SKM-1 treated with dmso at 0.1 percent for 144 hours (cell line): ENCODE results near the gene PTPRG.

Experiments
- DNase-seq: peaks from one replicate; lab custom pipeline; 2025; ENCODE audit not compliant: unreplicated experiment; lab: John Stamatoyannopoulos, UW

The PTPRG gene

GRCh38 chr3:62201438-62202035 is 640.2 kb downstream of the PTPRG start:
- peak; percentile 19 for DNase-seq

DNA sequence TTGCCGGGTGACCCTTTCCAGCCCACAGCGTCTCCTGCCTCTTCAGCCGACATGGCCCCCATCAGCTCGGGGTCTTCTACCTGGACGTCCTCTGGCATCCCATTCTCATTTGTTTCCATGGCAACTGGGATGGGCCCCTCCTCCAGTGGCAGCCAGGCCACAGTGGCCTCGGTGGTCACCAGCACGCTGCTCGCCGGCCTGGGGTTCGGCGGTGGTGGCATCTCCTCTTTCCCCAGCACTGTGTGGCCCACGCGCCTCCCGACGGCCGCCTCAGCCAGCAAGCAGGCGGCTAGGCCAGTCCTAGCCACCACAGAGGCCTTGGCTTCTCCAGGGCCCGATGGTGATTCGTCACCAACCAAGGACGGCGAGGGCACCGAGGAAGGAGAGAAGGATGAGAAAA is 641.8 kb downstream of the PTPRG start:
- DNase-seq = no peak

DNA sequence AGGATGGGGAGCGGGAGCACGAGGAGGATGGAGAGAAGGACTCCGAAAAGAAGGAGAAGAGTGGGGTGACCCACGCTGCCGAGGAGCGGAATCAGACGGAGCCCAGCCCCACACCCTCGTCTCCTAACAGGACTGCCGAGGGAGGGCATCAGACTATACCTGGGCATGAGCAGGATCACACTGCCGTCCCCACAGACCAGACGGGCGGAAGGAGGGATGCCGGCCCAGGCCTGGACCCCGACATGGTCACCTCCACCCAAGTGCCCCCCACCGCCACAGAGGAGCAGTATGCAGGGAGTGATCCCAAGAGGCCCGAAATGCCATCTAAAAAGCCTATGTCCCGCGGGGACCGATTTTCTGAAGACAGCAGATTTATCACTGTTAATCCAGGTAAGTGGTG is 642.2 kb downstream of the PTPRG start:
- DNase-seq = no peak

DNA sequence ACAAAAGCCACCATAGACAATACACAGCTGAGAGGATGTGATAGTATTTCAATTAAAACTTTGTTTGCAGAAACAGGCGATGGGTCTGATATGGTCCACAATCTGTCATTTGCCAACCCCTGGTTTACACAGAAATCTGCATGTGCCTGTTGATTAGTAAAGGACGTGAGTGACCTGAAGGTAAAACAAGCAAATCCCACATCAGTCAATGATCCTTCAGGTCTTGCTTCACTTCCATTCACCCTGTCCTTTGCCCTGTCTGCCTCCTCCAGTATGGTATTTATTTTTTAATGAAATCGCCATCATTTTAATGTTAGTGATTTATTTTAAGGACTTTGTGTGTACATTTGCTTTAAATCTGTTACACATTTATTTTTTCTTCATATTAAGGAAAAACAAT is 645.8 kb downstream of the PTPRG start:
- no peak for DNase-seq

- no peak for DNase-seq
Observed at GRCh38 chr3:62208385-62208784, 647.0 kb downstream of the PTPRG start.

DNA sequence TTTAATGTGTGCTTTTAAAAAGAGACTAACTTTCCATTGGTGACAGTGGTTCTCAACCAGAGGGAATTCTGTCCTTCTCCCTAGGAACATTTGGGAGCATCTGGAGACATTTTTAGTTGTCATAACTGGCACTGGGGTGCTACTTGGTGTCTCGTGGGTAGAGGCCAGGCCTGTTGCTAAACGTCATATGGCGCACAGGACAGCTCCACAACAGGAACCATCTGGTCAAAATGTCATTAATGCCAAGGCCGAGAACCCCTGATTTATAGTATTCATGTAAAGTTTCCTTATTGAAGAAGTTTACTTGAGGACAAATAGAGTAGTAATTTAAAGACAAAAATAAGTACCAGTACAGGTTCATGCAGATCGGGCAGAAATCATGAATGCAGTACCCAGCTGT is 647.7 kb downstream of the PTPRG start:
- no peak for DNase-seq

DNA sequence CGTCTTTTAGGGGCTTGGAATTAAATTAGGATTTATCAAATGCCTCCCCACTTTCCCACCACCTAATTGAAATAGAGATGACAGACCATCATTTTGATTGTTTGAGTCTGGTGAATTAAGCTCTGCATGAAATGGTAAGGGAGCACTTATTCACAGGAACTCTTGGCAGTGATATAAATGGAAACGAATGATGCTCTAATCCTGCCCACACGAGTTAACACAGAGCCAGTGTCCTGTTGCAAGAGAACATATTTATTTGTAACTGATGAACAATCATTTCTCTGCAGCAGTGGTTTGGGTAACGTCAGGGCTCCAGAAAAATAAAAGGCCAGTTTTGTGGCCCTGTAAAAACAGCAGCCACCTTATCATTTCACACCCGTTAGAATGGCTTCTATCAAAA is 648.6 kb downstream of the PTPRG start:
- DNase-seq = no peak

GRCh38 chr3:62211675-62212429 is 650.5 kb downstream of the PTPRG start:
- DNase-seq = no peak

DNA sequence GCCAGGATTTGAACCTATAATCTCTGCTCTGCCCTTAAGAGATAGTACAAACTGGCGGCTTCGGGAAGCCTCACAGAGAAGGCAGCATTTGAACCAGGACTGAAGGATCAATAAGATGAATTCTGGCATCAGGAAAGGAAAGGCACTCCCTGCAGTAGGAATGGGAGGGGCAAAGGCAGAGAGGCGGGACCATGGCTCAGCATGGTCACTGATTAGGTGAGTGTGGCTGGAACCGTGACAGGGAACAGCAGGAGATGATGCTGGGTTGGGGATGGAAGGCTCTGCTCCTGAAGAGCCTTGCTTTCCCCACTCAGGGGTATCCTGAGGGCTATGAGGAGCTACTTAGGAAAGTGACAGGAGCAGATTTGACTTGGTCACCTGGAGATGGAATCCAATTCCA is 653.5 kb downstream of the PTPRG start:
- DNase-seq = no peak

- DNase-seq = no peak
Observed at GRCh38 chr3:62220616-62221015, 659.2 kb downstream of the PTPRG start.

- DNase-seq = no peak
Observed at GRCh38 chr3:62225051-62225450, 663.7 kb downstream of the PTPRG start.

DNA sequence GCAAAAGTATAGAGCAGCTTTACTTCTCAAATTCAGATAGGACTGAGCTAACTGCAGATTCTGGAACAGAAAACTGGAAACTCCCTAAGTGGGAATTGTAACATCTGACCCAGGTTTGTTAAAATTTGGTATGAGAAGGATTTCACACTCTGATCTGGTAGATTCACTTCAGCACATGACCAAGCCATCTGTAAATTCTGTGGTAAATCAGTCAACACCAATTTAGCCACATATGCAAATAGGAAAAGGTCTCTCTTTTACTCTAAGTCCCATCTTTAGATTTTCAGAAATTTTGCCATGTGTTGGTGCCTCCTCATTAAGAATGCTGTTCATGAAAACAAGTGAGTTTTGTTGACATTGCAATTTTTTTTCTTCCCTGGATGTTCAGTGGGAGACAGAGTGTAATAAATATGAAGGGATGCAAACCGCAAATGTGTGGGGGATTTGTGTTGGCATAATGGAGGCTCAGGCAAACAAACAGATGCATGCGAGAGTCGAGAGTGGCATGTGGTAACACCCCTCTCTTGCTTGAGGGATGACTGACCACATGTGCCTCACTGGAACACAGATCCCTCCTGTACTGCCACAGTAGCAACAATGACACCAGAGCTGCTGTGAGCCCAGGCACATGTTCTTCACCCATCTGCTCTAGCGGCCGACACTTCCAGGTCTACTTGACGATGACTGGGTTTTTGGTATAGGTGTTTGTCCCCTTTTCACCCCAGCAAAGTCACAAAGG is 665.4 kb downstream of the PTPRG start:
- DNase-seq = no peak

DNA sequence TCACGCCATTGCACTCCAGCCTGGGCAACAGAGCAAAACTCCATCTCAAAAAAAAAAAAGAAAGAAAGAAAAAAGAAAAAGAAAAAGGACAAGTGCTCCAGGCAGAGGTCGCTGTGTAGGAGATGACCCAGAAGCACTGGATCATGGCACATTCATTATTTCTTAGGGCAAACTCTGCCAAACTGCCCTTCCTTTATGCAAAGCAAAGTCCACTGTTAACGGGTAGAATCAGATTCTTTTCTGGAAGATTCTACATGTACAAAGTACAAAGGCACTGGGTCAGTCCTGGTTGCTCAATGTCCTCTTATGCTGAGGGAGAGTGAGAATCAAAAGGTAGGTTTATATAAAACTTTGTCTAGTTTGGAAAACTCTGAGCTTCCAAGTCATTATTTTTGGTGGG is 667.1 kb downstream of the PTPRG start:
- DNase-seq = no peak

- DNase-seq = no peak
Observed at GRCh38 chr3:62229211-62229610, 667.8 kb downstream of the PTPRG start.

GRCh38 chr3:62229908-62230307 is 668.5 kb downstream of the PTPRG start:
- peak; percentile 13 for DNase-seq

DNA sequence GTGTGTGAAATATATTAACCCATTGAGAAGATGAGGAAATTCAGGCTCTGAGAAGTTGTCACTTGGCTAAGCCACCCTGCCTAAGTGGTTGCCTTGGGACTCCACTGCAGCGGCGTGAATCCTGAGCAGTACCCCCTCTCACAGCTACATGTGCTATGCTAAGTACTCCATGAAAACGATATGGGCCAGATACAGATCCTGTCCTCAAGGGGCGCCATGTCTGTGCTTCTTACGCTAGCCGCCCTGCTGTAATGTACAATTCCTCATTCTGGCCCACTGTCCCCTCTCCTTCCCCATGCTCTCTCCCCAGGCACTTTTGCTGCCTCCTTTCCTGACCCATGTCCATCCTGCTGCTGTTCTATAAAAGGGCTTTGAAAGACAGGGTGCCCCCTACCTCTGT is 671.7 kb downstream of the PTPRG start:
- DNase-seq = no peak

DNA sequence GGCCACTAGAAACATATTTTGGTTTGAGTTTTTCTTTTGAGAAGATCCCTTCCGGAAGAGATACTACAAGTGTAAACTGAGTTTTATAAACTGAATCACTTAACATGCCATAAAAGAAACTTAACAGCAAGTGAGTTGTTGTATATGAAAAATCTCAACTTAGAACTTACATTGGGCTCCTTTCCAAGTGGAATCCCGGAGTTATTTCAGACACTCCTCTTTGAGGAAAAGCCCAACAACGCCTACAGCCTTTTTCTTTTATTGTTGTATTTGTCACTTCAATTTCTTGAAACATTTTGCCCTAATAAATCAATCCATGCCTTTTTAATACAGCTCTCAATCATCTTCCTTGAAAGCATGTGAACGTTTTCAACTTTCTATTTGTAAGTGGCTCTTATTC is 674.6 kb downstream of the PTPRG start:
- no peak for DNase-seq

DNA sequence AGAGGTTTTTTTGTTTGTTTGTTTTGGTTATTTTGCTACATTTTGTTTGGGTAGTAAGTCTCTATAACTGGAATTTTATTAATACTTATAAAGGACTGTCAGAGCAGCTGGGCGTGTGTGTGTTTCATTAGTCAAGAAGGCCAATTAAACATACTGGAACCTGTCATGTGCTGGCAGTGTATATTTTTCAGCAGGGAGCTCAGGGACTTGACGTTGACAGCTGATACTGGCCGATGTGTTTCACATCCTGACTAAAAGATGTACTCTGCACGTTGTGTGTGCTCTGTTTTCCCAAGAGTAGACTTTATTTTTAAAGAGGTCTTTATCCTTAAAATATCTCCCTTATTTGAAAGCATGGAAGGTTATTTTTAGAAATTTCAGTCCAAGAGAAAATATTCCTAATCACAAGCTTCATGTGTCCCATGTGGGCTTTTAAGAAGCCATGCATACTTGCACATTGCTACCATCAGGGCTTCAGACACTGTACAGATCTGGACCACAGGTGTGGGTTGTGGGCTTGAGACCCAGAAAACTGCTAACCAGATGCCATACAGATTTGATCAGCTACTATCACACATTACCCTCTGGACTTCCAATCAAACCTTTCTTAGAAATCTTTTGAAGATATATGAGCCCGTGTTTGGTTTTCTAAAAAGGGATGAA is 676.0 kb downstream of the PTPRG start:
- DNase-seq = no peak

- no peak for DNase-seq
Observed at GRCh38 chr3:62238003-62238402, 676.6 kb downstream of the PTPRG start.

DNA sequence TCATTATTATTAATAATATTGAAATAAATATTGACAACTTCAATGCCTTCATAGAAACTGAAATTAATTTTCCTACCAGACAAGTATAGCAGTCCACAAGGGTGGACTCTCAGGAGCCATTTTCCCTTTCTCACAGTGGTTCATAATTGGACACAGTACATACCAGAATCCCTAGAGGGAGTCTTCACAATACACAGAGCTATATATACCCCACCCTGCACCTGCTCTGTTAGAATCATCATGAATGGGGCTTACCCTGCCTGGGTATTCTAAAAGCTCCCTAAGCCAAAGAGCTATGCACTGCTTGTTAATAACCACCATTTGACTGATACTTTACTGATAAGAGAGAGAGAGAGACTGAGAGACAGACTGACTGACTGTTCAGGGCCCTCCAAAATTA is 677.1 kb downstream of the PTPRG start:
- no peak for DNase-seq

- no peak for DNase-seq
Observed at GRCh38 chr3:62241279-62241678, 679.9 kb downstream of the PTPRG start.
